Measurements from ENCODE around the gene ZMYND12.

DNA sequence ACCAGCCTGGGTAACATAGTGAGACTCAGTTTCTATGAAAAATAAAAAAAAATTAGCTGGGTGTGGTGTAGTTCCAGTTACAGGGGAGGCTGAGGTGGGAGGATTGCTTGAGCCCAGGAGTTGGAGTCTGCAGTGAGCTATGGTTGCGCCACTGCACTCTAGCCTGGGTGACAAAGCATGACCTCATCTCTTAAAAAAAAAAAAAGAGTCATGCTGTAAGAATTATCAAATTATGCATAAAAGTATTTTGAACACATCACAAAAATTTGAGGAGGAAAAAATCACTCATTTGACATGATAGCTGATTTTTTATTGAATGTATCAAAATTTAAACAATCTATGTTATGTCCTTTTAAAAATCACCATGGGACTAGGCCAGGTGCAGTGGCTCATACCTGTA lies 25.1 kb upstream of the ZMYND12 start:
- TF ChIP-seq, protein P1, sequence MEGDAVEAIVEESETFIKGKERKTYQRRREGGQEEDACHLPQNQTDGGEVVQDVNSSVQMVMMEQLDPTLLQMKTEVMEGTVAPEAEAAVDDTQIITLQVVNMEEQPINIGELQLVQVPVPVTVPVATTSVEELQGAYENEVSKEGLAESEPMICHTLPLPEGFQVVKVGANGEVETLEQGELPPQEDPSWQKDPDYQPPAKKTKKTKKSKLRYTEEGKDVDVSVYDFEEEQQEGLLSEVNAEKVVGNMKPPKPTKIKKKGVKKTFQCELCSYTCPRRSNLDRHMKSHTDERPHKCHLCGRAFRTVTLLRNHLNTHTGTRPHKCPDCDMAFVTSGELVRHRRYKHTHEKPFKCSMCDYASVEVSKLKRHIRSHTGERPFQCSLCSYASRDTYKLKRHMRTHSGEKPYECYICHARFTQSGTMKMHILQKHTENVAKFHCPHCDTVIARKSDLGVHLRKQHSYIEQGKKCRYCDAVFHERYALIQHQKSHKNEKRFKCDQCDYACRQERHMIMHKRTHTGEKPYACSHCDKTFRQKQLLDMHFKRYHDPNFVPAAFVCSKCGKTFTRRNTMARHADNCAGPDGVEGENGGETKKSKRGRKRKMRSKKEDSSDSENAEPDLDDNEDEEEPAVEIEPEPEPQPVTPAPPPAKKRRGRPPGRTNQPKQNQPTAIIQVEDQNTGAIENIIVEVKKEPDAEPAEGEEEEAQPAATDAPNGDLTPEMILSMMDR (IDR thresholded peaks at IDR 0.05), result no peak
- TF ChIP-seq POLR2A (IDR thresholded peaks at IDR 0.05), result no peak

All from body of pancreas (tissue), 4 donors.